ENCODE results near the gene TRAIP.

DNA sequence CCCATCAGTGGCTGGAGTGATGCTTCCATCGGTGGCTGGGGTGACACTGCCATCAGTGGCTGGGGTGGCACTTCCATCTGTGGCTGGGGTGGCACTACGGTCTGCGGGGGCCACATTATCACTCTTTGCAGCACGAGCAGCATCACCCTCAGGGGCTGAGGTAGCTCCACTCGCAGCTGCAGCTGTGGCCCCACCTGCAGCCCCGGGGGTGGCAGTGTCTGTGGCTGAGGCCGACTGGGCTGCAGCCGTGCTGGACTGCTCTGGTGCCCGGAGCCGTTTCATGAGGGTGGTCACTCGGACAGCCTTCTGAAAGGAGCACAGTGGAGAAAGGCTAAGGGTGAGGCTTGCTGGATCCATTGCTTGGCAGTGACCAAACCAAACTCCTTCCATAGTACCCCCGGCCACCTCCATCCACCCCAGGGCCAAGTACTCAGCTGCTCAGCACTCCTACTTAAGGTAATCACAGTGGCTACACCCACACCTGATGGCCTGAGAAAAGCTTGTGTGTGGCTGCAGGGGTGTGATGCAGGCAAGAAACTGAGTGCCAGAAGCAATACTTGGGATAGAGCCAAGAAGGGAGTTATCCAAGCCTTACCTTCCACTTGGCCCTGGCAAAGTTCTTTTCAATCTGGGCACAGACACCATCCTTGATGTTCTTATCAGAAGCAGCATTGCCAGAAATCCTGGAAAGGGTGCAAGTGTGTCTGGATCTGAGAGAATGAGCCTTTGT, 3.4 kb upstream of the TRAIP start:
- TF ChIP-seq, protein P1, sequence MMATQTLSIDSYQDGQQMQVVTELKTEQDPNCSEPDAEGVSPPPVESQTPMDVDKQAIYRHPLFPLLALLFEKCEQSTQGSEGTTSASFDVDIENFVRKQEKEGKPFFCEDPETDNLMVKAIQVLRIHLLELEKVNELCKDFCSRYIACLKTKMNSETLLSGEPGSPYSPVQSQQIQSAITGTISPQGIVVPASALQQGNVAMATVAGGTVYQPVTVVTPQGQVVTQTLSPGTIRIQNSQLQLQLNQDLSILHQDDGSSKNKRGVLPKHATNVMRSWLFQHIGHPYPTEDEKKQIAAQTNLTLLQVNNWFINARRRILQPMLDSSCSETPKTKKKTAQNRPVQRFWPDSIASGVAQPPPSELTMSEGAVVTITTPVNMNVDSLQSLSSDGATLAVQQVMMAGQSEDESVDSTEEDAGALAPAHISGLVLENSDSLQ (IDR thresholded peaks at IDR 0.05), result no peak
- no peak for TF ChIP-seq LEF1 (IDR thresholded peaks at IDR 0.05; ENCODE audit: borderline replicate concordance)
- TF ChIP-seq FOXM1 (IDR thresholded peaks at IDR 0.05; ENCODE audit: borderline replicate concordance), result no peak
- TF ChIP-seq HDGF (IDR thresholded peaks at IDR 0.05; ENCODE audit: borderline replicate concordance), result no peak
- TF ChIP-seq BHLHE40 (IDR thresholded peaks at IDR 0.05; ENCODE audit: borderline replicate concordance), result no peak
- no peak for TF ChIP-seq ZNF384 (IDR thresholded peaks at IDR 0.05)
- TF ChIP-seq ARNT (IDR thresholded peaks at IDR 0.05), result no peak
